Cortex of kidney (tissue), 1 donor: Measurements from ENCODE around the gene CCP110.

Experiments
- DNase-seq: peaks from one replicate; lab custom pipeline; 2025; lab: John Stamatoyannopoulos, UW

The CCP110 gene

GRCh38 chr16:19555186-19555937 is 31.6 kb downstream of the CCP110 start, which contains the start of gene VPS35L:
Gene VPS35L (plus strand): TSS chr16:19555703. CDS start chr16:19555730, 27 bp downstream.
- DNase-seq = peak; percentile 89

GRCh38 chr16:19555938-19556771 is 32.4 kb downstream of the CCP110 start:
- no peak for DNase-seq

DNA sequence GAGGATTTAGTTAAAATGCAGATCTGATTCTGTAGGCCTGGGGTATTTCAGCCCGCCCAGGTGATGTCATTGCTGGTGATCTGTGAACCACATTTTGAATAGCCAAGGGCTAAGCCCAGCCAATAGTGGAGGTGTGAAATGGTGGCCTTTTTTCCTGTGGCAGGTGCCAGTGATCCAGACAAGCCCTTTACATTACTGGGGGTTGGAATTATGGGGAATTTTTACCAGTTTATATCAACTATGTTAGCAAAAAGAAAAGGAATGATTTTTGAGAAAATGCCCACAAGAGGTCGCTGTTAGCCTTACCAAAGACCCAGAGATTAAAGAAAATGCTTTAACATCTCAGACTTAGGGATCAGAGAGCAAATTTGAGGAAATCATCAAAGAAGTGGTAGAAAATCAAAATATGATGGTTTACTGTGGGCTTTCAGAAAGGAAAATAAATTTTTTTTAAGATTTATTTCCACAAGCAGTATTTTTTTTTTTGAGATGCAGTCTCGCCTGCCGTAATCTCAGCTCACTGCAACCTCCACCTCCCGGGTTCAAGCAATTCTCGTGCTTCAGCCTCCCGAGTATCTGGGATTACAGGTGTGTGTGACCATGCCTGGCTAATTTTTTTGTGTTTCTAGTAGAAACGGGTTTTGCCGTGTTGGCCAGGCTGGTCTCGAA is 35.6 kb downstream of the CCP110 start:
- no peak for DNase-seq

- DNase-seq = no peak
Observed at GRCh38 chr16:19560078-19560477, 36.3 kb downstream of the CCP110 start.

- no peak for DNase-seq
Observed at GRCh38 chr16:19563377-19563776, 39.6 kb downstream of the CCP110 start.

- no peak for DNase-seq
Observed at GRCh38 chr16:19566362-19566761, 42.6 kb downstream of the CCP110 start.

DNA sequence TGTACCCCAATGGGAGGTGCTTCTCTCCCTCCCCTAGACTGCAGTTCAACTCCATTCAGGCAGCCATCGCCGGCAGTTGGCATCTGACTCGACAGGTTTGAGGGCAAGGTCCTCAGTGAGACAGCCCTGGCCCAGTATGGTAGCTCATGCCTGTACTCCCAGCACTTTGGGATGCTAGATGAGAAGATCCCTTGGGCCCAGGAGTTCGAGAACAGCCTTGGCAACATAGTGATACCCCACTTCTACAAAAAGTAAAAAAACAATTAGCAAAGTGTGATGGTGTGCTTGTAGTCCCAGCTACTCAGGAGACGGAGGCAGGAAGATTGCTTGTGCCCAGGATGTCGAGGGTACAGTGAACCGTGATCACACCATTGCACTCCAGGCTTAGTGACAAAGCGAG is 43.8 kb downstream of the CCP110 start:
- no peak for DNase-seq

DNA sequence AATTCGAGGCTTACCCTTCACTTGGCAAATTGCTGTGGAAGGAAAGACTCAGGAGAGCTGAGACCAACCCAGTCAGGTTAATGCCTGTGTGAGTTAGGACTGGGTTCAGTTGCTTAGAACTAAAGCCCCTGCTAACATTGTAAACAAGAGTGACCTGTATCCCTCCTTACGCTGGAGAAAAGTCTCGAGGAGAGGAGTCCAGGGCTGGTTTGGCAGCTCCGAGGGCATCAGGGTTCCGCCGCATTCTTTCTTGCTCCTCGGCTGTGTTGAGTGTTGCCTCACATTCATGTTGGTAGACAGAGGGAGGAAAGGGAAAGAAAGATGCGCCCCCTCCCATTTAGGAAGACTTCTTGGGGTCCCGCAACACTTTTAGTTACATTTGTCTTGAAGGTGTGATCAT is 50.3 kb downstream of the CCP110 start:
- DNase-seq = no peak

GRCh38 chr16:19574615-19575014 is 50.9 kb downstream of the CCP110 start:
- DNase-seq = no peak

GRCh38 chr16:19578378-19578971 is 54.7 kb downstream of the CCP110 start:
- no peak for DNase-seq

DNA sequence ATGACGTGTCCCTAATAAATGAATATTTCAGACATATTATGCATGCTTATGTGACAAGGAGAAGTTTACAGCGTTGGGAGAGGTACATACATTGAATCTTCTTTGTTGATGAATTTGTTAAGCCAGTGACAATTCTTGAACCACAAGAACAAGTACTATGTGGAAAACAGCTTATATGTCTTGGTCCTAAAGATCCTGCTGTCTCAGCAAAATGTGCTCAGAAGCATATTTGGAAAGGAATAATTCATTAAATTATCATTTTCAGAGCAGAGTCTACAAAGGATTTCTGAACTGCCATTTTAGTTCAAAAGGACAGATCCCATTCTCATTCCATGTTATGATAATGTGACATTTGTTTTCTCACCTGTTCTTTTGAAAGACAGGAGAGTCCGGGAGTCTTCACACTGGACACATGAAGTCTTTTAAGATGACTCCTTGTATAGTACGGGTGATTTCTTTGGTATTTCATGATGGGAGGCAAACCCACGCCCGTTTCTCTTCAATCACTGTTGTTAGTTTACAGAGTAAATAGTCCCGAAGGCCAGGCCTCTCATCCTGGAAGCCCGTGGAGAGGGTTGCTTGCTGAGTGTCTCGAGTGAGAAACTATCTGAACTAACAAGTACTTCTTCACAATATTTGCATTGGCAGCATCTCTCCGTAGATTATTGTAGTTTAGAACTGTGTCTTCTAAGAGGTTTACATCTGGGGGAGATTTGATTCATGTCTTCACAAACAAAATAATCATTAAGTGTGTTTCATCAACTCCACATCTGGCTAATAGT is 58.5 kb downstream of the CCP110 start:
- DNase-seq = no peak

- no peak for DNase-seq
Observed at GRCh38 chr16:19583665-19584300, 60.0 kb downstream of the CCP110 start.

- DNase-seq = no peak
Observed at GRCh38 chr16:19588661-19589060, 64.9 kb downstream of the CCP110 start.

GRCh38 chr16:19589106-19589505 is 65.4 kb downstream of the CCP110 start:
- DNase-seq = no peak

- DNase-seq = no peak
Observed at GRCh38 chr16:19589771-19590302, 66.1 kb downstream of the CCP110 start.

DNA sequence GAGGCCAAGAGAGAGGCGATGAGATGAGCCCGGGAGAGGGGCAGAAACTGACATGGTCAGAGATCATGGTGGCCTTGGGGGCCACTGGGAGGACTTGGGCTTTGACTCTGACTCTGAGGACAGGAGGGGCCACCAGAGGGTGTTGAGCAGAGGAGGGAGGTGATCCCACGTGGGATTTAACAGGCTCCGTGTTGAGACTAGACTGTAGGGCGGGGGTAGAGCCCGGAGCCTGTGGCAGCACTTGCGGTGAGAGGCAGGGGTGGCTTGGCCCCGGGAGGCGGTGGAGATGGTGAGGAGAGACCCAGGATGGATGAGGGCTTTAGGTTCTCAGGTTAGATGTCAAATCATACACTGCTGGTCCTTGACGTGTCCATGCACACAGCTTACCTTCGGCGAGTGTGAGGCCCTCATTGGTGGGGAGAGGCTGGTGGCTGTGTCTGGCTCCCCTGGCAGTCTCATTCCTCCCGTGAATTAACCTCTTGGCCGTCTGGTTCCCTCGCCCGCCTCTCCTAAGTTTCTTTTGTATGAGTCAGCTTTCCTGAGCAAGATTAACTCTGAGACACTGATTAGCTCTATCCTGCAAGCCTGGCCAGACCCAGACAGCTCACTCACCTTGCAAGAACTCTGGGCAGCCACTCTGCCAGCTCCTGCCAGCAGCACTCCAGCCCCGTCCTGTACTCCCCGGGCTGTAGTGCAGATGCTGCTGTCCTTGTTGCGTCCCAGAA is 71.5 kb downstream of the CCP110 start:
- no peak for DNase-seq

DNA sequence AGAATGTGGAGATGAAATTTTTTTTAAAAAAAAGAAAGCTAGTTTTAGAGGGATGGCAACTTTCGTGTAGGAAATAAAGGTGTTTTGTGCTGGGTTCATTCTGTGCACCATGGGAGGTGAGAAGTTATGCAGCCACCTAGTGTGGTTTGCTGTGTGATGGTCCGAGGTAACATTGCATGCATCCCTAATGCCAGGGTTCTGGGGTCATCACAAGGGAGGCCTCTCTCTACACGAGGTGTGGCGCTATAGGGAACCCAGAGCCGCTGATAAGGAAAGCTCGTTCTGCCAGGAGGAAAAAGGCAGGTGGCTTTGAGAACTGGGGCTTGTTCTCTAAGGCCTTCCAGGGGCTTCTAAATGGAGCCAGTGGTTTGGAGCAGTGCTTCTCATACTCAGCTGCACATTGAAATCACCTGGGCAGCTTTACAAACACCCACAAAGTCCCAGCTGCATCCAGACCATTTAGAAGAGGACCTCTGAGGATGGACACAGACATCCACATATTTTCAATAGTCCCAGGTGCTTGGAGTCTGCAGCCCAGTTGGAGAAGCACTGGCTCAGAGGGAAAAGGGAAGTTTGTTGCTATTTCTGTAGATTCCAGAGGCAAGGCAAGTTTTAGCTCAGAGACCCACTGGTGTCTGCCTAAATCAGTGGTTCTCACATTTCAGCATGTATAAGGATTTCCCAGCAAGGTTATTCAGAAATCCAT is 75.2 kb downstream of the CCP110 start:
- DNase-seq = no peak

GRCh38 chr16:19599968-19600716 is 76.4 kb downstream of the CCP110 start:
- DNase-seq = no peak
